ENCODE measurements around the gene SH3D19. TPM values are rescaled to one million over a fixed set of nuclear protein-coding genes. Genes with fewer than 3 reads are reported as not detected.
"Not testable (repeated sequence)": the region's sequence is repeated elsewhere in the genome, so short reads cannot be mapped to it uniquely, and the experiment has no call there.

Gene SH3D19
- total and polyA plus RNA-seq, 8 donors: 52.9 to 114 (median 59.2) TPM

GRCh38 chr4:151236036-151236435 is 89.4 kb downstream of the SH3D19 start:
- ATAC-seq (no peak), DNase-seq (peak in 1 of 4 donors; percentile 76)
- Histone ChIP-seq H3K4me3 (no peak overlapping the region), H3K36me3 (no peaks in the 10 kb centered on the region), H3K4me1 (no peaks in the 10 kb centered on the region), H3K9me3 (peaks cover 0 to 2% of the 10 kb centered on the region in 2 donors), H3K27ac (no peak overlapping the region), H3K27me3 (no peaks in the 10 kb centered on the region)
- intact Hi-C loops (cut with DNase I): no loop called here
- no peak for TF ChIP-seq CTCF (IDR thresholded peaks at IDR 0.05)

GRCh38 chr4:151235373-151235772 is 90.0 kb downstream of the SH3D19 start:
- H3K4me3 ChIP-seq; H3K9me3 ChIP-seq; DNase-seq; H3K4me1 ChIP-seq; intact Hi-C loops (cut with DNase I); H3K27ac ChIP-seq; H3K27me3 ChIP-seq; ATAC-seq; H3K36me3 ChIP-seq: not testable (repeated sequence)

- H3K27ac ChIP-seq: no peak overlapping the region
- intact Hi-C loops (cut with DNase I): no loop called here
These were observed 91.8 kb downstream of the SH3D19 start for GRCh38 chr4:151233600-151233999.

GRCh38 chr4:151231915-151232595 is 93.3 kb downstream of the SH3D19 start:
- TF ChIP-seq CTCF (IDR thresholded peaks at IDR 0.05): no peak
- H3K4me3 ChIP-seq: no peak overlapping the region
- H3K27me3 ChIP-seq: no peaks in the 10 kb centered on the region
- H3K4me1 ChIP-seq: no peaks in the 10 kb centered on the region
- DNase-seq (no peak), ATAC-seq (no peak)
- no peaks in the 10 kb centered on the region for H3K36me3 ChIP-seq
- H3K27ac ChIP-seq: no peak overlapping the region
- intact Hi-C loops (cut with DNase I): no loop called here
- H3K9me3 ChIP-seq: peaks cover 0 to 2% of the 10 kb centered on the region in 2 donors

More at GRCh38 chr4:151233600-151233999, 91.8 kb downstream of the SH3D19 start:
- Histone ChIP-seq H3K4me1 (no peaks in the 10 kb centered on the region), H3K27me3 (no peaks in the 10 kb centered on the region), H3K4me3 (no peak overlapping the region), H3K9me3 (peaks cover 0 to 2% of the 10 kb centered on the region in 2 donors), H3K36me3 (no peaks in the 10 kb centered on the region)
- no peak for ATAC-seq
- no peak for TF ChIP-seq CTCF (IDR thresholded peaks at IDR 0.05)
- no peak for DNase-seq

- no peak for TF ChIP-seq CTCF (IDR thresholded peaks at IDR 0.05)
- peak overlapping the region; percentile 73 to 75 for H3K27ac ChIP-seq
- no peaks in the 10 kb centered on the region for H3K36me3 ChIP-seq
- DNase-seq (peak in 2 of 4 donors; percentile 76), ATAC-seq (peak; percentile 24)
- H3K4me3 ChIP-seq: no peak overlapping the region
- intact Hi-C loops (cut with DNase I): no loop called here
- H3K4me1 ChIP-seq: no peaks in the 10 kb centered on the region
- no peaks in the 10 kb centered on the region for H3K27me3 ChIP-seq
- no peaks in the 10 kb centered on the region for H3K9me3 ChIP-seq
These were observed 97.0 kb downstream of the SH3D19 start for GRCh38 chr4:151228189-151229119.
